Calu3 (cell line): ENCODE data around the gene FXYD6. TPM values are rescaled to one million over a fixed set of nuclear protein-coding genes. Genes with fewer than 3 reads are reported as not detected.

Source experiments
- BruUV-seq: library from RNA; stranded (reverse); fragments of 400-500 nt; replicated peaks from 2 replicates; lab custom pipeline; 2021; lab: Mats Ljungman, UMichigan
- CTCF ChIA-PET: fragments of 300-600 bp; sonication (Branson Sonifier 250); formaldehyde crosslinking; loops from one replicate; lab custom pipeline; 2022; ENCODE audit warnings: antibody characterized with exemption; lab: Charles Lee
- DNase-seq: peaks from one replicate; pipeline ENCODE4 v3.0.0; 2022
- H3K27ac Mint-ChIP-seq: one replicate; pipeline ENCODE4 v1.8.0; 2022; ENCODE audit warnings: mixed read lengths; ENCODE audit not compliant: unreplicated experiment
- H3K27me3 Mint-ChIP-seq: one replicate; pipeline ENCODE4 v1.8.0; 2022; ENCODE audit warnings: mixed read lengths; ENCODE audit not compliant: unreplicated experiment
- H3K36me3 Mint-ChIP-seq: one replicate; pipeline ENCODE4 v1.8.0; 2022; ENCODE audit warnings: mild to moderate bottlenecking, moderate library complexity, mixed read lengths; ENCODE audit not compliant: insufficient read depth, unreplicated experiment
- H3K4me1 Mint-ChIP-seq: one replicate; pipeline ENCODE4 v1.8.0; 2022; ENCODE audit warnings: mild to moderate bottlenecking, low read depth, mixed read lengths; ENCODE audit not compliant: unreplicated experiment
- H3K4me3 Mint-ChIP-seq: one replicate; pipeline ENCODE4 v1.8.0; 2022; ENCODE audit warnings: mild to moderate bottlenecking, low read depth, moderate library complexity, mixed read lengths; ENCODE audit not compliant: unreplicated experiment
- H3K9me3 Mint-ChIP-seq: one replicate; pipeline ENCODE4 v1.8.0; 2022; ENCODE audit warnings: low read depth, mixed read lengths; ENCODE audit not compliant: unreplicated experiment
- CTCF ChIP-seq: fragments of 200-600 bp; IDR thresholded peaks from one replicate; pipeline ENCODE4 v1.8.0; 2022; ENCODE audit warnings: antibody characterized with exemption; ENCODE audit not compliant: unreplicated experiment
- intact Hi-C: fragments of 100-400 bp; cut with micrococcal nuclease; formaldehyde crosslinking; loops from one replicate; pipeline ENCODE4 v1.10.0; 2022; ENCODE audit not compliant: unreplicated experiment
- total RNA-seq: library from RNA; stranded (reverse); gene quantifications from 2 replicates; pipeline ENCODE4 v1.2.3, GENCODE V29; 2022

The FXYD6 gene
- total RNA-seq, 1 experiment from 2014 or later = 0.61 TPM

- H3K4me3 Mint-ChIP-seq = no peak overlapping the region
- TF ChIP-seq CTCF = no peak
- intact Hi-C loops = no loop called here
- no peak overlapping the region for H3K27ac Mint-ChIP-seq
- H3K27me3 Mint-ChIP-seq = peaks cover 64% of the 10 kb centered on the region
- H3K4me1 Mint-ChIP-seq = no peaks in the 10 kb centered on the region
- no peak for DNase-seq
- no peaks in the 10 kb centered on the region for H3K9me3 Mint-ChIP-seq
- no TSS peak for BruUV-seq
- H3K36me3 Mint-ChIP-seq = no peaks in the 10 kb centered on the region
- CTCF ChIA-PET = no interaction called here
These were observed 15.1 kb downstream of the FXYD6 start for GRCh38 chr11:117861151-117862018.

- H3K27ac Mint-ChIP-seq = no peak overlapping the region
- CTCF ChIA-PET = no interaction called here
- no TSS peak for BruUV-seq
- no peak for TF ChIP-seq CTCF
- H3K36me3 Mint-ChIP-seq = no peaks in the 10 kb centered on the region
- no peak for DNase-seq
- no peaks in the 10 kb centered on the region for H3K4me1 Mint-ChIP-seq
- H3K4me3 Mint-ChIP-seq = no peak overlapping the region
- H3K27me3 Mint-ChIP-seq = peaks cover 63% of the 10 kb centered on the region
- intact Hi-C loops = no loop called here
- no peaks in the 10 kb centered on the region for H3K9me3 Mint-ChIP-seq
These were observed 16.3 kb downstream of the FXYD6 start for GRCh38 chr11:117860139-117860538.

GRCh38 chr11:117859488-117860112, 16.9 kb downstream of the FXYD6 start:
- CTCF ChIA-PET = no interaction called here
- no peak for DNase-seq
- no peak overlapping the region for H3K27ac Mint-ChIP-seq
- H3K27me3 Mint-ChIP-seq = peaks cover 68% of the 10 kb centered on the region
- BruUV-seq = no TSS peak
- no peaks in the 10 kb centered on the region for H3K4me1 Mint-ChIP-seq
- TF ChIP-seq CTCF = no peak
- no peaks in the 10 kb centered on the region for H3K9me3 Mint-ChIP-seq
- intact Hi-C loops = no loop called here
- no peak overlapping the region for H3K4me3 Mint-ChIP-seq
- H3K36me3 Mint-ChIP-seq = no peaks in the 10 kb centered on the region

- Mint-ChIP-seq H3K36me3 (no peaks in the 10 kb centered on the region), H3K4me3 (no peak overlapping the region), H3K9me3 (no peaks in the 10 kb centered on the region), H3K4me1 (no peaks in the 10 kb centered on the region), H3K27me3 (peaks cover 74% of the 10 kb centered on the region), H3K27ac (no peak overlapping the region)
- BruUV-seq = no TSS peak
- intact Hi-C loops = no loop called here
- no peak for TF ChIP-seq CTCF
- CTCF ChIA-PET = no interaction called here
- DNase-seq = no peak
These were observed 17.4 kb downstream of the FXYD6 start for GRCh38 chr11:117859061-117859460.
